Measurements from ENCODE around the gene TMEM170B.
A peak's percentile ranks its signal among the peaks of the same experiment; 100 is the strongest.

DNA sequence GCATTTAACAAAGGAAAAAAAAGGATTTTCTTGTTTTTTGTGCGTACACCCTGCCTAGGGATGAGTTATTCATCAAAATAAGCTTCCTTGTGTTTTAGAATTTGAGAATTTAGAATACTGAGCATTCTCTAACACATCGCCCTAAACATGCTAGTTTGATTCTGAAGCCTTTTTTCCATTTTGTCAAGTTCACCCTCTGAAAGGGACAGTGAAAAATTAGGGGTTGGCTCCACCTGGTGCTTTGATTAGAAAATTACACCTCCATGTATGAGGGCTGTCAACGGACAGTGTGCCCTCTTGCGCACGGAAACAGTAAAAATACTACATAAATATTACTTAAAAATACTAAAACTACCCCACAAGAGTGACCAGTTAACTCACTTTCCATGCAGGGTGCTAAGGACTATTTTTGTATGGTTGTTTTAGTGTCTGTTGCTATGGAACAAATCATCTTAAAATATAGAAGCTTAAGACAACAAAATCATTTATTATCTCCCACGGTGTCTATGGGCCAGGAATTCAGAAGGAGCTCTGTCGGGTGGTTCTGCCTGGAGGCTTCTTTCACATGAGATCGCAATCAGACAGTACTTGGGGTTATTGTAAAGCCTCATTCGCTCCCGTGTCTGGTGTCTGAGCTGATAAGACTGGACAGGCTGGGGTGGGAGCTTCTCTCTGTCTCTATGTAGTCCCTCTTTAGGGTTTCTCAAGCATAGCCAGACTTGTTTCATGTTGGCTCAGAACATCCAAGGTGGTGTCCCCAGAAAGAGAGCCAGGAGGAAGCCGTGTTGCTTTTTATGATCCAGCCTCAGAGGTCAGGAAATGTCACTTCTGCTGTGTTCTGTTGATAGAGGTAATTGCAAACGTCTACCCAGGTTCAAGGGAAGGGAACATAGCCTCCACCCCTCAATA lies 41.1 kb upstream of the TMEM170B start:
- TF ChIP-seq, protein P1, sequence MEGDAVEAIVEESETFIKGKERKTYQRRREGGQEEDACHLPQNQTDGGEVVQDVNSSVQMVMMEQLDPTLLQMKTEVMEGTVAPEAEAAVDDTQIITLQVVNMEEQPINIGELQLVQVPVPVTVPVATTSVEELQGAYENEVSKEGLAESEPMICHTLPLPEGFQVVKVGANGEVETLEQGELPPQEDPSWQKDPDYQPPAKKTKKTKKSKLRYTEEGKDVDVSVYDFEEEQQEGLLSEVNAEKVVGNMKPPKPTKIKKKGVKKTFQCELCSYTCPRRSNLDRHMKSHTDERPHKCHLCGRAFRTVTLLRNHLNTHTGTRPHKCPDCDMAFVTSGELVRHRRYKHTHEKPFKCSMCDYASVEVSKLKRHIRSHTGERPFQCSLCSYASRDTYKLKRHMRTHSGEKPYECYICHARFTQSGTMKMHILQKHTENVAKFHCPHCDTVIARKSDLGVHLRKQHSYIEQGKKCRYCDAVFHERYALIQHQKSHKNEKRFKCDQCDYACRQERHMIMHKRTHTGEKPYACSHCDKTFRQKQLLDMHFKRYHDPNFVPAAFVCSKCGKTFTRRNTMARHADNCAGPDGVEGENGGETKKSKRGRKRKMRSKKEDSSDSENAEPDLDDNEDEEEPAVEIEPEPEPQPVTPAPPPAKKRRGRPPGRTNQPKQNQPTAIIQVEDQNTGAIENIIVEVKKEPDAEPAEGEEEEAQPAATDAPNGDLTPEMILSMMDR (IDR thresholded peaks at IDR 0.05; ENCODE audit: low read depth, low read length) = peak; percentile 84
- no peak for TF ChIP-seq EZH2phosphoT487 (IDR thresholded peaks at IDR 0.05; ENCODE audit: low read depth)

All from OCI-LY3 (cell line).